Heart right ventricle (tissue), 16 donors: Measurements from ENCODE around the gene NPLOC4. TPM values are rescaled to one million over a fixed set of nuclear protein-coding genes. Genes with fewer than 3 reads are reported as not detected.
A peak's percentile ranks its signal among the peaks of the same experiment; 100 is the strongest.

Source experiments
- ATAC-seq, 8 donors: fragments of 200-7000 bp; cut with Tn5 transposase; one replicate each; pipeline ENCODE4 v1.9.1; 2020; ENCODE audit warnings: mild to moderate bottlenecking in 8 of 8, moderate library complexity in 8 of 8, moderate number of reproducible peaks in 1 of 8
- DNase-seq, 2 donors: peaks; one replicate each; pipeline ENCODE4 v3.0.0-alpha.2; 2020
- H3K27ac ChIP-seq, 10 donors: fragments of 200-600 bp; sonication (generic) in 2 of 10; one replicate each; pipeline versions ENCODE4 v1.5.0 to v1.8.0; 2020 to 2022; ENCODE audit warnings: mild to moderate bottlenecking in 3 of 10
- H3K27me3 ChIP-seq, 7 donors: fragments of 200-600 bp; one replicate each; pipeline ENCODE4 v1.8.0; 2021 to 2022; ENCODE audit warnings: mild to moderate bottlenecking in 2 of 7
- H3K36me3 ChIP-seq, 9 donors: fragments of 200-600 bp; sonication (generic) in 1 of 9; one replicate each; pipeline versions ENCODE4 v1.5.0 to v1.8.0; 2020 to 2022; ENCODE audit warnings: mild to moderate bottlenecking in 2 of 9
- H3K4me1 ChIP-seq, 9 donors: fragments of 200-600 bp; sonication (generic) in 1 of 9; one replicate each; pipeline versions ENCODE4 v1.5.0 to v1.8.0; 2020 to 2022; ENCODE audit warnings: mild to moderate bottlenecking in 4 of 9
- H3K4me3 ChIP-seq, 10 donors: fragments of 200-600 bp; sonication (generic) in 2 of 10; one replicate each; pipeline versions ENCODE4 v1.5.0 to v1.8.0; 2020 to 2022; ENCODE audit warnings: mild to moderate bottlenecking in 7 of 10, moderate library complexity in 2 of 10
- H3K9me3 ChIP-seq, 11 donors: fragments of 200-600 bp in 10 of 11; sonication (generic) in 2 of 11; one replicate each; pipeline versions ENCODE4 v1.5.0 to v1.8.0; 2013 to 2022; ENCODE audit warnings: mild to moderate bottlenecking in 2 of 11, control low read depth in 1 of 11, moderate library complexity in 1 of 11
- CTCF ChIP-seq, 9 donors: fragments of 200-600 bp; sonication (generic) in 2 of 9; IDR thresholded peaks; one replicate each; pipeline versions ENCODE4 v1.5.0 to v1.8.0; 2021 to 2022; ENCODE audit warnings: antibody characterized with exemption in 9 of 9, mild to moderate bottlenecking in 5 of 9, moderate library complexity in 1 of 9
- WGBS, 2 donors: extraction: QIAGEN DNeasy Blood & Tissue Kit; methylation state at CpG; one replicate each; pipeline ENCODE4 v1.1.7; 2013; ENCODE audit warnings: inconsistent platforms in 1 of 2; 5-methylcytosine and 5-hydroxymethylcytosine counted together
- intact Hi-C, 10 donors: fragments of 100-400 bp; cut with DNase I; formaldehyde crosslinking; loops; one replicate each; pipeline versions ENCODE4 v1.11.1 to v1.14.2; 2022
- polyA plus RNA-seq, 2 donors: library from polyadenylated mRNA; stranded (reverse); fragments of 200-250 nt; gene quantifications; one replicate each; pipeline ENCODE4 v1.2.3, GENCODE V29; 2013
- total RNA-seq, 10 donors: library from RNA; stranded (reverse); fragmentation: NEBNext Ultra II Directional in 3 of 10; extraction: Animal tissue kit (Norgen Biotek cat#: 25700) in 3 of 10; gene quantifications; one replicate each; pipeline versions ENCODE4 v1.2.1 to v1.2.4, GENCODE V29; 2021 to 2023
- donor health status: Arrhythmogenic right ventricular cardiomyopathy.
- donor health status: ischemic (EF 13 %, LVEDD 7.1; RV severe dilation, severe dysfunction).
- donor health status: healthy with polysubstance abuse.
- donor health status: DM: no; HTN: yes; CAD: no.
- donor health status: DM: no; HTN: no; CAD: no.
- donor health status: ischemic (EF 25% LVEDD 6.9; RV normal size, moderate dysfunction).
- donor health status: ischemic (EF 25% LVEDD 5.7; RV mildly dilated, moderate dysfunction).
- donor health status: healthy.
- donor health status: DM: yes; HTN: yes; CAD: no.
- donor health status: Ischemic cardiomyopathy.
- donor health status: ischemic (EF 35%, LVEDD 5.7; RV mildly dilated, moderate dysfunction).
- donor health status: nonischemic (EF 11% LVEDD 7.7; RV severe dilation, severe dysfunction).
- donor health status: DM: yes; HTN: yes; CAD: no.
- donor health status: PGD.
- donor health status: ischemic (EF 29% LVEDD 5.4; RV normal size, mild dysfunction).
- donor health status: nonischemic (EF 23%, LVEDD 6.1; RV moderate dilation, normal function).

NPLOC4 gene
- total and polyA plus RNA-seq, 12 donors = 30.7 to 115 (median 95.2) TPM

- ATAC-seq (peak; percentile 64 to 87 (median 75)), DNase-seq (peak; percentile 74 to 82)
- TF ChIP-seq CTCF (IDR thresholded peaks at IDR 0.05) = peak in 1 of 9 donors; percentile 12
- 0% methylated on average over 85 of the region's 85 CpGs for WGBS, 2 donors
- Histone ChIP-seq H3K36me3 (peaks cover 0 to 52% (median 19%) of the 10 kb centered on the region in 9 donors), H3K27me3 (no peaks in the 10 kb centered on the region), H3K27ac (peak within 1 kb of the TSS; percentile 38 to 95 (median 92)), H3K4me3 (peak within 1 kb of the TSS; percentile 78 to 99 (median 96)), H3K4me1 (peaks cover 22 to 54% (median 49%) of the 10 kb centered on the region in 9 donors), H3K9me3 (no peaks in the 10 kb centered on the region)
- intact Hi-C loops = loop anchor here in 1 of 10 donors (5.0 kb wide), 1 partner anchor 35 kb away; no protein-coding TSS in a partner anchor
Measured at GRCh38 chr17:81552244-81553017, 84.5 kb downstream of the NPLOC4 start, which contains the start of gene FAAP100. FAAP100 (minus strand) TSS chr17:81552353; CDS start chr17:81552330, 23 bp downstream.

DNA sequence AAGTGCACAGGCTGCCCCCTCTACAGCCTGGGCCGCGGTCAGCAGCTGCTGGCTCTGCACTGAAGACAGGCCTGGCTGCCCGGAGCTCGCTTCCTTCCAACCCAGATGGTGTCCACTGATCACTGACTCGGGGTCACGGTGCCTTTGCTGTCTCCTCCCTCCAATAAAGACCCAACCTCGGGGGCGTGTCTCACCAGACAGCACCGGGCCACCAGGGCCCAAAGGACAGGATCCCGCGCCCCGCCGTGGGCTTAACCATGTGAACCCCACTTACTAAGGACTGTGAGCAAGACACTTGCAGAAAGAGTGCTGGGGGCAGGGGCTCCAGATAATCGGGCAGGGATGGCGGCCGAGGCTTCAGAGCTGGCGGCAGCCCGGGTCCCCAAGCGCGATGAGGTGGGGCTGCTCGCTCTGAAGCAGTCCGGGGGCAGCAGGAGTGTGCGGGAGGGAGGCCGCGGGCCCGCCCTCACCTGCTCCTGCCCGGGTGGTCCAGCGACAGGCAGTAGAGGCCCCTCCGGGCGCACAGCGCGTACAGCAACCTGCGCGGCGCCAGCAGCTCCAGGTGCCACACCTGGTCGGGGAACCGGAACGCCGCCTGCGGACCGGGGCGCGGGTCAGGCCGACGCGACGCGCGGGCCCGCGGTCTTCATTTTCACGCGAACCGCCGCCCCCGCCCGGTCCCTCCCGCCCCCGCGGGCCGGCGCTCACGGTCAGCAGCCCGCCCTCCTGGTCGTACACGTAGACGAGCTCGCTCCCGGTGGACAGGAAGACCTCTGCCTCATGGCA, 85.3 kb downstream of the NPLOC4 start:
- peak overlapping the region; percentile 25 to 95 (median 92) for H3K27ac ChIP-seq

DNA sequence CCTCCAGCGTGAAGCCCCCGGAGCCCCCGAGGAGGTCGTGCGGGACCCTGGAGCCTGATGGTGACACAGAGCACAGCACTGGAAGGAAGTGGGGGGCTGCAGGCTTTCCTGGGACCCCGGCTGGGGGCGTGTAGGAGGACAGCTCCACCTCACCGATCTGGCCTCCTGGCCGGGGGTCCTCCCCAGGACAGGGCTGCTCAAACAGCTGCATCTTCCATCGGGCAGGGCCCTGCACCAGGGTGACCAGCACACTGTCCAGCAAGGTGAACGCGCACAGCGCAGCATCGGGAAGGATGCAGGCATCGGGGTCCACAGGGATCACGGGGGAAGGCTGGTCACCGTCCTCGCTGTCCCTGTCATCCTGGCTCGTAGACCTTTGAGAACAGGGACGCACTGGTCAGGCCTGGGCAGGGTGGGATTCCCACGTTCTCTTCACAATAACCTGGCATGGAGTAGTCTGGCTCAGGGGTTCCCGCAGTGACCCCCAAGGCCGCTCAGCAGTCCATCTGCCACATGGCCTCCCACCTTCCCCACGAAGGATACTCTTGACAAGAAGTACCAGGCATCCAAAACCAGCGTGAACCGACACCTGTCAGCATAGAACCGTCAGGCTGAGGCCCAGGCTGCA, 86.0 kb downstream of the NPLOC4 start:
- peak overlapping the region in 9 of 10 donors; percentile 85 to 99 (median 96) for H3K4me3 ChIP-seq
- H3K9me3 ChIP-seq = no peaks in the 10 kb centered on the region
- WGBS, 2 donors = 82 to 83% methylated on average over 27 of the region's 27 CpGs
- peaks cover 0 to 52% (median 25%) of the 10 kb centered on the region in 9 donors for H3K36me3 ChIP-seq
- TF ChIP-seq CTCF (IDR thresholded peaks at IDR 0.05) = no peak
- intact Hi-C loops = loop anchor here in 1 of 10 donors (5.0 kb wide), 1 partner anchor 34 kb away; no protein-coding TSS in a partner anchor
- ATAC-seq (peak in 1 of 8 donors; percentile 3), DNase-seq (peak in 1 of 2 donors; percentile 12)
- no peaks in the 10 kb centered on the region for H3K27me3 ChIP-seq
- H3K27ac ChIP-seq = peak overlapping the region in 3 of 10 donors; percentile 90 to 94 (median 93)
- H3K4me1 ChIP-seq = peaks cover 15 to 39% (median 35%) of the 10 kb centered on the region in 9 donors

More for the DNA sequence above, 85.3 kb downstream of the NPLOC4 start:
- 1% methylated on average over 51 to 68 of the region's 69 CpGs for WGBS, 2 donors
- ATAC-seq (peak in 4 of 8 donors; percentile 1 to 30 (median 12)), DNase-seq (peak in 1 of 2 donors; percentile 27)
- no peaks in the 10 kb centered on the region for H3K27me3 ChIP-seq
- H3K4me1 ChIP-seq = peaks cover 17 to 47% (median 41%) of the 10 kb centered on the region in 9 donors
- no peak for TF ChIP-seq CTCF (IDR thresholded peaks at IDR 0.05)
- intact Hi-C loops = loop anchor here in 1 of 10 donors (5.0 kb wide), 1 partner anchor 34 kb away; no protein-coding TSS in a partner anchor
- H3K9me3 ChIP-seq = no peaks in the 10 kb centered on the region
- peaks cover 0 to 52% (median 22%) of the 10 kb centered on the region in 9 donors for H3K36me3 ChIP-seq
- peak overlapping the region; percentile 78 to 99 (median 96) for H3K4me3 ChIP-seq
